ENCODE measurements around the gene CMSS1.

The CMSS1 gene

DNA sequence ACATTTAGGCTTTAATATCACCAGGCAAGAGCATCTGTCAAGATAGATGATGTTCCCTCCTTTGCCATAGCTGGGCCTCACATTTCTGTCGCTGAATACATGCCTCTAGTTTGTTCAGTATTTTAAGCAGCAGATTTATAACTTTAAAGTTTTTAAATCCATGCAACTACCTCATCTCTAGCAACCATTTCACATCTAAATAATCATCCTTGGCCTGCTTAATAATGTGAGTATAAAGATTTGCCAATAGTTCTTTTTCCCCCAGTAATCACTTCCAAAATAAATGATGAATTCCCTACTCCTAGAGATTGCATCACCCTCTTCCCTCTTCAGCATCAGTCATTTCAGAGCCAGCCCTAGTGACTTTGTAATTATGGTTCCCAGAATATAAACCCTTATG lies 332.8 kb downstream of the CMSS1 start:
- TF ChIP-seq, protein P1, sequence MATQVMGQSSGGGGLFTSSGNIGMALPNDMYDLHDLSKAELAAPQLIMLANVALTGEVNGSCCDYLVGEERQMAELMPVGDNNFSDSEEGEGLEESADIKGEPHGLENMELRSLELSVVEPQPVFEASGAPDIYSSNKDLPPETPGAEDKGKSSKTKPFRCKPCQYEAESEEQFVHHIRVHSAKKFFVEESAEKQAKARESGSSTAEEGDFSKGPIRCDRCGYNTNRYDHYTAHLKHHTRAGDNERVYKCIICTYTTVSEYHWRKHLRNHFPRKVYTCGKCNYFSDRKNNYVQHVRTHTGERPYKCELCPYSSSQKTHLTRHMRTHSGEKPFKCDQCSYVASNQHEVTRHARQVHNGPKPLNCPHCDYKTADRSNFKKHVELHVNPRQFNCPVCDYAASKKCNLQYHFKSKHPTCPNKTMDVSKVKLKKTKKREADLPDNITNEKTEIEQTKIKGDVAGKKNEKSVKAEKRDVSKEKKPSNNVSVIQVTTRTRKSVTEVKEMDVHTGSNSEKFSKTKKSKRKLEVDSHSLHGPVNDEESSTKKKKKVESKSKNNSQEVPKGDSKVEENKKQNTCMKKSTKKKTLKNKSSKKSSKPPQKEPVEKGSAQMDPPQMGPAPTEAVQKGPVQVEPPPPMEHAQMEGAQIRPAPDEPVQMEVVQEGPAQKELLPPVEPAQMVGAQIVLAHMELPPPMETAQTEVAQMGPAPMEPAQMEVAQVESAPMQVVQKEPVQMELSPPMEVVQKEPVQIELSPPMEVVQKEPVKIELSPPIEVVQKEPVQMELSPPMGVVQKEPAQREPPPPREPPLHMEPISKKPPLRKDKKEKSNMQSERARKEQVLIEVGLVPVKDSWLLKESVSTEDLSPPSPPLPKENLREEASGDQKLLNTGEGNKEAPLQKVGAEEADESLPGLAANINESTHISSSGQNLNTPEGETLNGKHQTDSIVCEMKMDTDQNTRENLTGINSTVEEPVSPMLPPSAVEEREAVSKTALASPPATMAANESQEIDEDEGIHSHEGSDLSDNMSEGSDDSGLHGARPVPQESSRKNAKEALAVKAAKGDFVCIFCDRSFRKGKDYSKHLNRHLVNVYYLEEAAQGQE (IDR thresholded peaks at IDR 0.05; ENCODE audit: insufficient read depth in 1 of 2, low read depth in 2 of 2, low read length in 2 of 2) = no peak
- TF ChIP-seq FOXP2 (optimal IDR thresholded peaks at IDR 0.05; ENCODE audit: borderline replicate concordance, extremely low read depth, extremely low read length, insufficient read depth) = no peak
- no peak for TF ChIP-seq SIN3A (IDR thresholded peaks at IDR 0.05; ENCODE audit: borderline replicate concordance, insufficient read depth, low read length)
- no peak for TF ChIP-seq TAF1 (IDR thresholded peaks at IDR 0.05; ENCODE audit: borderline replicate concordance, insufficient read depth, low read length)
- no peak for TF ChIP-seq POLR2AphosphoS5 (IDR thresholded peaks at IDR 0.05; ENCODE audit: low read depth, low read length)

DNA sequence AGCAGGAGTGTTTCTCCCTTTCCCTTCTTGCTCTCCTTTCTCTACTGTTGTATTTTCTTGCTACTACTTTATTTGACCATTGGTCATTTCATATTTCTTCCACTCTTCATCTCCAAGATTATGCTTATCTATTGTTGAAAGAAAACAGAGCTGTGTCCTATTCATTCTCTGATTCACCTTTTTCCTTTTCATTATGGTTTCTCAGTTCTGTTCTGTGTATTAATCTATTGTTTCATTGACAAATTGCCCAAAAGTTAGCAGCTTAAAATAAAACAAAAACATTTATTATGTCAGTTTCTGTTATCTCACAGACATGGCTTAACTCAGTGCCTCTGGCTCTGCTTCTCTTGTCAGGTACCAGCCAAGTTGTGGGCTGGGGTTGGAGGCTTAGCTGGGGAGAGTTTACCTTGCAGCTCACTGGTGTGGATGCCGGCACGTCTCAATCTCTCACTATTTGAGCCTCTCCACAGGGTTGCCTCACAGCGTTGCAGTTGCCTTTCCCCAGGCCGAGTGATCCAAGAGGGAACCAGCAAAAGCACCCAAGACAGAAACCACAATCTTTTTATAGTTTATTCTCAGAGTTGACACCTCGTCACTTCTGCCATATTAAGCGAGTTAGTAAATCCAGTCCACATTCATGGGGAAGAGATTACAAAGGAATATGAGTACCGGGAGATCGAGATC lies 333.5 kb downstream of the CMSS1 start:
- no peak for TF ChIP-seq FOXP2 (optimal IDR thresholded peaks at IDR 0.05; ENCODE audit: borderline replicate concordance, extremely low read depth, extremely low read length, insufficient read depth)
- TF ChIP-seq TAF1 (IDR thresholded peaks at IDR 0.05; ENCODE audit: borderline replicate concordance, insufficient read depth, low read length) = no peak
- no peak for TF ChIP-seq SIN3A (IDR thresholded peaks at IDR 0.05; ENCODE audit: borderline replicate concordance, insufficient read depth, low read length)
- TF ChIP-seq, protein P1 (IDR thresholded peaks at IDR 0.05; ENCODE audit: insufficient read depth in 1 of 2, low read depth in 2 of 2, low read length in 2 of 2) = no peak
- no peak for TF ChIP-seq POLR2AphosphoS5 (IDR thresholded peaks at IDR 0.05; ENCODE audit: low read depth, low read length)

DNA sequence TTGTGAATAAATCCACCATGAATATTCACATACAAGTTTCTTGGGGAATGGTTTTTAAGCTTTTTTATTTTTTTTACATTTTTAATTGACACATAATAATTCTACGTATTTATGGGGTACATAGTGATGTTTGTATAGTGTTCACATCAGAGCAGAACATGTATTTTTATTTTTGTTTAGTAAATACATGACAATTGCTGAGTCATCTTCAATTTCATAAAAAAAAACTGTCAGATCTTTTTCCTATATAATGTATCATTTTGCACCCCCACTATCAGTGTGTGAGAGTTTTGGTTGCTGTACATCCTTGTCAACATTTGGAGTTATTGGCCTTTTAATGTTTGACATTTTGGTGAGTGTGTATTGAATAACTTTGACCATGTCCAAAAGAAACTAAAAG lies 336.5 kb downstream of the CMSS1 start:
- TF ChIP-seq SIN3A (IDR thresholded peaks at IDR 0.05; ENCODE audit: borderline replicate concordance, insufficient read depth, low read length) = no peak
- TF ChIP-seq, protein P1 (IDR thresholded peaks at IDR 0.05; ENCODE audit: insufficient read depth in 1 of 2, low read depth in 2 of 2, low read length in 2 of 2) = no peak
- no peak for TF ChIP-seq TAF1 (IDR thresholded peaks at IDR 0.05; ENCODE audit: borderline replicate concordance, insufficient read depth, low read length)
- TF ChIP-seq POLR2AphosphoS5 (IDR thresholded peaks at IDR 0.05; ENCODE audit: low read depth, low read length) = no peak
- no peak for TF ChIP-seq FOXP2 (optimal IDR thresholded peaks at IDR 0.05; ENCODE audit: borderline replicate concordance, extremely low read depth, extremely low read length, insufficient read depth)

DNA sequence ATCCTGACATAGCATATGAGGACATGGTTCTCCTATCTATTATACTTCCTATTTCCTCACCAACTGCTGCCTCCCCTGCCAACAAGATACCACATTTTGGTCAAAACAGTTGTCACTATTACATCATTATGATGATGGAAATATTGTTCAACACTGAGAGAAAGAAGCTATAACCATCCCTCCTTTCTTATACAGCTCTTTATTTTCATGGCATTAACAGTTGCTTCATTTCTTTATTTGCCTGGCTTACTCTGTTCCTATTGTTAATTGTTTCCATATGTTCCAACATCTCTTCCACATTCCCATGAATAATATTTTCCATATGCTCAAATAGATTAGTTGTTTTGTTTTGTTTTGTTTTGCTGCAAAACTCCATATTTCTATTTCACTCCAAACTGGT lies 337.5 kb downstream of the CMSS1 start:
- no peak for TF ChIP-seq TAF1 (IDR thresholded peaks at IDR 0.05; ENCODE audit: borderline replicate concordance, insufficient read depth, low read length)
- TF ChIP-seq, protein P1 (IDR thresholded peaks at IDR 0.05; ENCODE audit: insufficient read depth in 1 of 2, low read depth in 2 of 2, low read length in 2 of 2) = no peak
- no peak for TF ChIP-seq FOXP2 (optimal IDR thresholded peaks at IDR 0.05; ENCODE audit: borderline replicate concordance, extremely low read depth, extremely low read length, insufficient read depth)
- no peak for TF ChIP-seq SIN3A (IDR thresholded peaks at IDR 0.05; ENCODE audit: borderline replicate concordance, insufficient read depth, low read length)
- TF ChIP-seq POLR2AphosphoS5 (IDR thresholded peaks at IDR 0.05; ENCODE audit: low read depth, low read length) = no peak
